A673 (cell line): ENCODE measurements around the gene SLC39A2. TPM values are rescaled to one million over a fixed set of nuclear protein-coding genes. Genes with fewer than 3 reads are reported as not detected.
A peak's percentile ranks its signal among the peaks of the same experiment; 100 is the strongest.

Experiments
- BruUV-seq: library from RNA; stranded (reverse); fragments of 400-500 nt; replicated peaks from 2 replicates; lab custom pipeline; 2021; lab: Mats Ljungman, UMichigan
- CTCF ChIA-PET: fragments of 300-600 bp; sonication (Branson Sonifier 250); formaldehyde crosslinking; loops from one replicate; lab custom pipeline; 2022; ENCODE audit warnings: antibody characterized with exemption; lab: Charles Lee
- POLR2A ChIA-PET: fragments of 300-600 bp; sonication (Branson Sonifier 250); formaldehyde crosslinking; loops from one replicate; lab custom pipeline; 2022; ENCODE audit warnings: antibody characterized with exemption; ENCODE audit not compliant: low non-redundant PET; lab: Charles Lee
- DNase-seq: peaks from one replicate; pipeline ENCODE4 v3.0.0-alpha.2; 2015; ENCODE audit warnings: low spot score
- H3K27ac ChIP-seq: fragments of 200-600 bp; sonication (generic); 2 replicates; pipeline ENCODE4 v1.5.1; 2016; ENCODE audit warnings: mixed run types, low read depth, mild to moderate bottlenecking, mixed read lengths, antibody characterized with exemption, low read length; ENCODE audit not compliant: poor library complexity, severe bottlenecking
- H3K27me3 ChIP-seq: fragments of 200-600 bp; sonication (generic); replicated peaks from 2 replicates; pipeline ENCODE4 v1.6.1; 2017; ENCODE audit warnings: mixed run types, low read depth, mild to moderate bottlenecking, mixed read lengths, antibody characterized with exemption, low read length; ENCODE audit not compliant: insufficient read depth, poor library complexity
- H3K36me3 ChIP-seq: fragments of 200-600 bp; sonication (generic); 2 replicates; pipeline ENCODE4 v1.6.1; 2016; ENCODE audit warnings: mixed run types, mild to moderate bottlenecking, mixed read lengths, antibody characterized with exemption, low read length; ENCODE audit not compliant: insufficient read depth, poor library complexity, severe bottlenecking
- H3K4me1 ChIP-seq: fragments of 200-600 bp; sonication (generic); 2 replicates; pipeline ENCODE4 v1.6.1; 2017; ENCODE audit warnings: mixed run types, mild to moderate bottlenecking, mixed read lengths, antibody characterized with exemption, low read length; ENCODE audit not compliant: insufficient read depth, poor library complexity, severe bottlenecking
- H3K4me3 ChIP-seq: fragments of 200-600 bp; sonication (generic); 2 replicates; pipeline ENCODE4 v1.5.1; 2016; ENCODE audit warnings: low read depth, mixed run types, mild to moderate bottlenecking, mixed read lengths, low read length; ENCODE audit not compliant: poor library complexity, severe bottlenecking
- H3K9me3 ChIP-seq: fragments of 200-600 bp; sonication (generic); 2 replicates; pipeline ENCODE4 v1.6.1; 2016; ENCODE audit warnings: mixed run types, low read depth, mild to moderate bottlenecking, mixed read lengths, antibody characterized with exemption, low read length; ENCODE audit not compliant: poor library complexity, severe bottlenecking
- EZH2 ChIP-seq: fragments of 200-600 bp; sonication (generic); IDR thresholded peaks from 2 replicates; pipeline ENCODE4 v1.6.1; 2017; ENCODE audit warnings: borderline replicate concordance, low read depth, mild to moderate bottlenecking, mixed read lengths, antibody characterized with exemption, low read length; ENCODE audit not compliant: poor library complexity, severe bottlenecking
- intact Hi-C: fragments of 100-400 bp; cut with micrococcal nuclease; formaldehyde crosslinking; loops from one replicate; pipeline ENCODE4 v1.10.0; 2022; ENCODE audit not compliant: unreplicated experiment
- total RNA-seq: library from RNA; stranded (reverse); gene quantifications from 2 replicates; pipeline ENCODE4 v1.2.3, GENCODE V29; 2021
- TF ChIP-seq, protein P1 (sequence below): fragments of 300-800, 200-600 bp; sonication (generic); conservative IDR thresholded peaks from 2 replicates; pipeline ENCODE4 v1.5.1; 2017; ENCODE audit warnings: low read depth, mild to moderate bottlenecking, antibody characterized with exemption, low read length, moderate library complexity, mixed read lengths

Gene SLC39A2
- total RNA-seq, 1 experiment from 2014 or later = not detected

DNA sequence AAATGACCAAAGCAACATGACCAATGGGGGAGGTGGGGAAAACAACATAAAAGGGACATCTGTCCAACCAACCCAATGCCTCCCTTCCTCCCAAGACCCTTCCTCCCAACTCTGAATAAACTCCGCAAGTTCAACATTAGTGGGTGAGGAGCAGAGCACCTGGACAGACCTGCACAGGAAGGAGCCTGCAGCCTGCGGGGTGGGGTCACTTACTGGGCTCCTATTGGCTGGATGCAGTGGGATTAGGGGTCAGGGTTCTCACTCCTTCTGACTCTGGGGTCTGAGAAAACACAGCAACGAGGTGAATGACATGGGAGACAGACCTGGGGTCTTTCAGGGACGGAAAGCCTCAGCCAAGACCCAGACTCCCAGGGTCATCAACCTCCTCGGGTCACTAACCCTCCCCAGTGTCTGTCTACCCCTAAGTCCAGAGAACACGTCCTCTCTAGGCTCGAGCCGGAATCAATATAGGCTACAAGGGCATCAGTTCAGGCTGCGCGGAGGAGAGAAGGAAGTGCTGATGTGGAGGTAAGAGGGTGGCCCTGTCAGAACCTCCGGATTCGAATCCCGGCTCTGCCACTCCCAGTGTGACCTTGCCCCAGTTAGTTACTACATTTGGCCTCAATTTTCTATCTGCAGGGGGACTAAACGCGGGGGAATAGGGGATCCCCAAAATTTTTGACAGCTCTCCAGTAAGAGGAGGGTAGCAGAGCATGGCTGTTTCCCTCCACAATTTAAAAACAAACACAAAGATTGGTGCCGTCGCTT is 24.9 kb downstream of the SLC39A2 start:
- peak overlapping the region; percentile 73 for H3K4me3 ChIP-seq
- intact Hi-C loops = no loop called here
- H3K27me3 ChIP-seq = no peaks in the 10 kb centered on the region
- H3K36me3 ChIP-seq = no peaks in the 10 kb centered on the region
- no TSS peak for BruUV-seq
- no peak for TF ChIP-seq EZH2
- TF ChIP-seq, protein P1, sequence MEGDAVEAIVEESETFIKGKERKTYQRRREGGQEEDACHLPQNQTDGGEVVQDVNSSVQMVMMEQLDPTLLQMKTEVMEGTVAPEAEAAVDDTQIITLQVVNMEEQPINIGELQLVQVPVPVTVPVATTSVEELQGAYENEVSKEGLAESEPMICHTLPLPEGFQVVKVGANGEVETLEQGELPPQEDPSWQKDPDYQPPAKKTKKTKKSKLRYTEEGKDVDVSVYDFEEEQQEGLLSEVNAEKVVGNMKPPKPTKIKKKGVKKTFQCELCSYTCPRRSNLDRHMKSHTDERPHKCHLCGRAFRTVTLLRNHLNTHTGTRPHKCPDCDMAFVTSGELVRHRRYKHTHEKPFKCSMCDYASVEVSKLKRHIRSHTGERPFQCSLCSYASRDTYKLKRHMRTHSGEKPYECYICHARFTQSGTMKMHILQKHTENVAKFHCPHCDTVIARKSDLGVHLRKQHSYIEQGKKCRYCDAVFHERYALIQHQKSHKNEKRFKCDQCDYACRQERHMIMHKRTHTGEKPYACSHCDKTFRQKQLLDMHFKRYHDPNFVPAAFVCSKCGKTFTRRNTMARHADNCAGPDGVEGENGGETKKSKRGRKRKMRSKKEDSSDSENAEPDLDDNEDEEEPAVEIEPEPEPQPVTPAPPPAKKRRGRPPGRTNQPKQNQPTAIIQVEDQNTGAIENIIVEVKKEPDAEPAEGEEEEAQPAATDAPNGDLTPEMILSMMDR = no peak
- POLR2A ChIA-PET = no interaction called here
- no peak for DNase-seq
- CTCF ChIA-PET = interaction anchor here (2.6 kb wide), 1 partner anchor 9 kb away, joined by 7 read pairs; no protein-coding TSS in a partner anchor
- H3K27ac ChIP-seq = no peak overlapping the region
- H3K9me3 ChIP-seq = no peaks in the 10 kb centered on the region
- H3K4me1 ChIP-seq = peaks cover 5% of the 10 kb centered on the region

DNA sequence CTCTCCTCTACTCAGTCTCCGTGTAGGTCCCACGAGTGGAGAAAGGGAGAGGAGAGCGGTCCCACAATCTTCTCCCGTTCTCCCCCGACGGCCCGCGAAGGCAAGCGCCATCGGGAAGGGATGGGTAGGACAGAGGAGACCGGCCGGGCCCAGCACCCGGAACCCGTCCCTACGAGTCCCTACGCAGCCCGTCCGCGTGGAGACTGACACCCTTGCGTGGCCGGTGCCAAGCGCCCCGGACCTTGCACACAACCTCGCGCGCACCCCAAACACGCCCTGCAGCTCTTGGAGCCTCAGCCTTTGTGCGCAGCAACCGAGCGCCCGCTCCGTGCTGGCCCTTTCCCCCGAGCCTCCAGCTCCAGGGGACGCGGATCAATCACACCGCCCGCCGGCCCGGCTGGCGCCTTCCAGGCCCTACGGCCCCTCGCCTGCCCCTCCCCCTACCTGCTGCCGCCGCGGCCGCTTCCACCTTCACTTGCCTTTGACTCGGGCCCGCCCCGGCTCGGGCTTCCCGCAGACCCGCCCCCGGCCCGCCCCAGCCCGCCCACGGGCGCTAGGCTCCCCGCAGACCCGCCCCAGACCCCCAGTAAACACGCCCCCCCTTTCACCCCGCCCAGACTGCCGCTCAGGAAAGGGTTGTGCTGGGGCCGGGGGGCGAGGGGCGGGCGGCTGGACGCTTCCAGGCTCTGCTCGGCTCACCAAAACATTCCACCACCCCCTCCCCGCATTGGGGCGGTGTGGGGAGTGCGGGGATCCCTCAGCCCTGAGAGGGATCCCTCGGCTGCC is 25.7 kb downstream of the SLC39A2 start, which contains the start of gene NDRG2:
TSS of gene NDRG2 (minus strand) at position 477 of the 786 bp plus-strand sequence. CDS start 1,746 bp downstream, outside the sequence.
- no peaks in the 10 kb centered on the region for H3K9me3 ChIP-seq
- intact Hi-C loops = no loop called here
- ChIA-PET CTCF (interaction anchor here (2.6 kb wide), 1 partner anchor 10 kb away, joined by 7 read pairs; no protein-coding TSS in a partner anchor), POLR2A (no interaction called here)
- BruUV-seq = no TSS peak
- H3K27ac ChIP-seq = no peak within 1 kb of the TSS
- peak within 1 kb of the TSS; percentile 73 for H3K4me3 ChIP-seq
- H3K36me3 ChIP-seq = no peaks in the 10 kb centered on the region
- H3K27me3 ChIP-seq = no peaks in the 10 kb centered on the region
- DNase-seq = peak; percentile 52
- peaks cover 5% of the 10 kb centered on the region for H3K4me1 ChIP-seq
- TF ChIP-seq, protein P1 = no peak
- no peak for TF ChIP-seq EZH2

DNA sequence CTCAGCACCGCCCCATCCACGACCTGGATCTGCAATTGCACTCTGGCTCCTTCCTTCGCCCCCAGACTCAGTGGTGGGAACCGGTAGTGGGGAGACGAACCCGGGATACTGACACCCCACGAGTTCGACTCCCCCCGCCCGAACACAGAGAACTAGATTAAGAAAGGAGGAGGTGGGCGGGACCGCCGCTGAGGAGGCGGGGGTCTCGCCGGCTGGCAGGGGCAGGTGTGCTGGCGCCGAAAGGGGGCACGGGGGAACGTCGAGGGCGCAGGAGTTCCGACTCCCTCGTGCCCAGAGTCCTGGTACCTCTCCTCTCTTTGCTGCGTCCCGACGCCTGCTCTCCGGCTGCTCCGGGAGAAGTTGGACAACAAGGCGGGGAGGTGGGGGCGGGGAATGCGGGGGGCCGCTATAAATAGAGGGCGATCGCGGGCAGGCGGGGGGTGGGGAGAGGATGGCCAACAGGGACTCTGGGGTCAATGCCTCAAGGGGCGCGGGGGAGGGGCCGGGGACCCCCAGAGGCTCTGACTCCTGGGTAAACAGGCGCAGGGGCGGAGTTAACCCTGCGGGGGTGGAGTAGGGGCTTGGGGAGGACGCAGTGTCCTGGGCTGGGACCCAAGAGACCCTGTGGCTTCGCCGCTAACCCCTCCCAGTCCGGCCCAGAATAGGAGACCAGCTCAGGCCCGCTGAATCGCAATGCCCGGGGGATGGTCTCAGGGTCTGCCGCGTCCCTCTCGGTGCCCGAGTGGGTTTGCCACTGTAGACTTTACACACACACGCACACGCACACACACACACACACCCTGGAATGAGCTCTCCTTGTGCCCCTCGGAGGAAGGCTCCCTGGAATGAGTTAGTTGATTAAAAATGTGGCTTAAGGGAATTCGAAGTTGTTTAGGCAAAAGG is 26.5 kb downstream of the SLC39A2 start:
- CTCF ChIA-PET = no interaction called here
- intact Hi-C loops = no loop called here
- DNase-seq = peak; percentile 26

More for the DNA sequence above, 26.5 kb downstream of the SLC39A2 start:
- POLR2A ChIA-PET = no interaction called here
- H3K4me3 ChIP-seq = peak overlapping the region; percentile 73
- BruUV-seq = no TSS peak
- no peaks in the 10 kb centered on the region for H3K36me3 ChIP-seq
- H3K27me3 ChIP-seq = no peaks in the 10 kb centered on the region
- H3K9me3 ChIP-seq = no peaks in the 10 kb centered on the region
- H3K27ac ChIP-seq = no peak overlapping the region
- TF ChIP-seq, protein P1 = no peak
- TF ChIP-seq EZH2 = no peak
- H3K4me1 ChIP-seq = peaks cover 5% of the 10 kb centered on the region
